Left colon (tissue), 2 donors: ENCODE measurements around the gene MRPL43. TPM values are rescaled to one million over a fixed set of nuclear protein-coding genes. Genes with fewer than 3 reads are reported as not detected.
"Not testable (repeated sequence)": the region's sequence is repeated elsewhere in the genome, so short reads cannot be mapped to it uniquely, and the experiment has no call there.

Experiments
- ATAC-seq: fragments of 200-7000 bp; cut with Tn5 transposase; one replicate; pipeline ENCODE4 v1.9.1; 2020; ENCODE audit warnings: mild to moderate bottlenecking, moderate library complexity
- DNase-seq, 2 donors: peaks; one replicate each; pipeline ENCODE4 v3.0.0-alpha.2; 2020
- intact Hi-C, 2 donors: fragments of 100-400 bp; cut with DNase I in 1 of 2; cut with micrococcal nuclease in 1 of 2; formaldehyde crosslinking; loops; one replicate each; pipeline versions ENCODE4 v1.11.2 to v1.14.0; 2022; cut with DNase I, micrococcal nuclease
- long read RNA-seq: library from polyadenylated mRNA; unstranded; transcript quantifications from one replicate; pipeline ENCODE4 v2.0.0, GENCODE V29; 2021
- total RNA-seq, 2 donors: library from RNA; stranded (reverse); fragmentation: NEBNext Ultra II Directional; extraction: Animal tissue kit (Norgen Biotek cat#: 25700); gene quantifications; one replicate each; pipeline ENCODE4 v1.2.1, GENCODE V29; 2021
- donor health status: DM: no; HTN: no; CAD: no.
- donor health status: DM: yes; HTN: yes; CAD: no.

The MRPL43 gene
- total RNA-seq: 10 to 100 TPM; 66.9 to 69.3 TPM
- long read RNA-seq, transcript MRPL43-203 (3 exons, 1,010 nt): major isoform, 32 of 50 reads
- long read RNA-seq, transcript MRPL43-213 (2 exons, 897 nt): minor isoform, 12 of 50 reads
- long read RNA-seq, partial matches to known transcripts: 1 of 50 reads
- long read RNA-seq, other reads (novel, unspliced or antisense): 4 of 50 reads

DNA sequence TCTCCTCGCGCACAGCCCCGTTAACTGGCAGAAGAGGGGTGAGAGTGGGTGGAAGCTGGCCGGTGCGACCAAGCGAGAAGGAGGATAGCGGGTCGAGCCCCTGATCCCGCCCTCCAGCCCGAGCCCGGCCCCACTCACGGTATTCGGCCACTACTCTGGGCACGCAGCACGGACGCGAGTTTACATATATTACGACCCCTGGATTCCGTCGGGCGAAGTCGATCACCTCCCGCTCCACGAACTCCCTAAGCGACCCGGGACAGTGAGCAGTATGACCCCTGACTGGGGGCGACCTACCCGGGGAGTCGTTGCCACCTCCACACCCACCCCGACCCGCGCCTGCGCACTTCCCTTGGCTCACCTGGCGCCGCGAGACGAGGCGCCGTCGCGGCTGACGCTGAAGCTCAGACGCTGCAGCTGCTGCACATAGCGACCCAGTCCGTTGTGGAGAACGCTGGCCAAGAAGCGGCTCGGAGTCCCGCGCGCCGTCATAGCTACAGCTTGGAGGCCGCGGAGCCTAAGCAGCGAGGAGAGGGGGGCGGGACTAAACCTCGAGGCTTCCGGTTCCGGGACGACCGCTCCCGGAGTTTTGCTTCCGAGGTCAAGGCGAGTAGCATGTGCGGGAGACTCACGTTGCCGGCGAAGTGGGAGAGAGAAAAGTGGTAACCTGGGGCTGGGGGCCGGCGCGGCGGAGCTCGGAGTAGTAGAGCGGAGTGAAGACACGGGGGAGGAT is at the start of gene MRPL43, which contains the start of gene TWNK:
MRPL43 (minus strand) TSS at position 546 of the 733 bp plus-strand sequence; CDS start at position 492, 54 bp downstream.
TWNK (plus strand) TSS at position 592 of the 733 bp plus-strand sequence. CDS start 668 bp downstream, outside the sequence.
- intact Hi-C loops: no loop called here
- ATAC-seq: peak; percentile 80

DNA sequence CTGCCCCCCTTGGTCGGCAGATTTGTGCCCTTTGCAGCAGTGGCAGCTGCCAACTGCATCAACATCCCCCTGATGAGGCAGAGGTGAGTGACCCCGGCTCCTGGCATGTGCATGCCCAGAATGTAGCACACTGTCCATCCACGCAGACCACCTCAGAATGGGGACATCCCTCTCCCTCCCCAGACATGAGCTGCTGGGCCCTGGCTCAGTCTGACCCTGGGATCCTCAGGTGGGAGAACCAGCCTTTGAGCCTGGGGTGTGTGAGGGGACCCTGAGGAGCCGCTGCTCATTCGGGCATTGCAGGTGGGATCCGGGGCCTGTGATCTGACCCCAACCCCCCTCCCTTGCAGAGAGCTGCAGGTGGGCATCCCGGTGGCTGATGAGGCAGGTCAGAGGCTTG is 49.4 kb upstream of the MRPL43 start:
- no peak for ATAC-seq
- intact Hi-C loops: no loop called here
- no peak for DNase-seq

More for the DNA sequence above, at the start of gene MRPL43, which contains the start of gene TWNK:
- peak; percentile 81 to 93 for DNase-seq

DNA sequence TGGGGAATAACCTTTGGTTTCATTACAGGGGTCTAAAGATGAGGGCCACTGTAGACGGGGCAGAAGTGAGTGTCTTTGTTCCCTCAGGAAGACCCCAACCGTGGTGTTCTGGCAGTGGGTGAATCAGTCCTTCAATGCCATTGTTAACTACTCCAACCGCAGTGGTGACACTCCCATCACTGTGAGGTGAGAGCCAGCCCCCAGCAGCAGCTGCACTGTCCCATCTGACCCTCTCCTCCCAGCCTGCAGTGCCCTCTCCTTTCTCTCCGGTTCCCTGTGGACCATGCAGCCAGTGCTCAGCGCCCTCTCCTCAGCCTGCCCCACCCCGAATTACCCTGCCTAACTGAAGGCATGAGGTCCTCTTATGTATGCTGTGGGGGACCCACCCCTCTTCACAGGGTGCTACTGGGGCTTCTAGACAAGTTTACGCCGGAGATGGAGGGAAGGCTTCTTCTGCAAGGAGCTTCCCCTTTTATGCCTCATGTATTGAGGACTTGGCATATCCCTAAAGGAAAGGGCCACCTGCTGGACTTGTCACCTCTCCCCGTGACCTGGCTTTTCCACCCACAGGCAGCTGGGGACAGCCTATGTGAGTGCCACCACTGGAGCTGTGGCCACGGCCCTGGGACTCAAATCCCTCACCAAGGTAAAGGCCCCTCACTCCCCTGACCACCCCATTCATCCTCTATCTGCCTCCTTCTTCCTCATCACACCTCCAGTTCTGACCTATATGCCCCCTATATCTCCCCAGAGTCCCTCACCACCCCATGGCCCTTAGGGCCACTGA is 48.8 kb upstream of the MRPL43 start:
- DNase-seq (no peak), ATAC-seq (no peak)
- intact Hi-C loops: no loop called here

DNA sequence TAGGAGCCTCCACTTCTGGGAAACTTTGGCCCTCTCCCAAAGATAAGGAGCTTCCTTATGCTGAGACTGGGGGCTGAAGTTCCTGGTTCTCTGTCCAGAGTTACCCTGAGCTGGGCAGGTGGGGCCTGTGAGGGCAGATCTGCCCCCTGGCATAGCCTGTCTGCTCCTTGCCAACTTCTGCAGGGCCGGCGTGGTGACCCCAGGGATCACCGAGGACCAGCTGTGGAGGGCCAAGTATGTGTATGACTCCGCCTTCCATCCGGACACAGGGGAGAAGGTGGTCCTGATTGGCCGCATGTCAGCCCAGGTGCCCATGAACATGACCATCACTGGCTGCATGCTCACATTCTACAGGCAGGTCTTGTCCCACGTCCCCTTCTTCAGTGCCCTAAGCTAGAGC is 48.0 kb upstream of the MRPL43 start:
- intact Hi-C loops: no loop called here
- ATAC-seq (no peak), DNase-seq (no peak)

DNA sequence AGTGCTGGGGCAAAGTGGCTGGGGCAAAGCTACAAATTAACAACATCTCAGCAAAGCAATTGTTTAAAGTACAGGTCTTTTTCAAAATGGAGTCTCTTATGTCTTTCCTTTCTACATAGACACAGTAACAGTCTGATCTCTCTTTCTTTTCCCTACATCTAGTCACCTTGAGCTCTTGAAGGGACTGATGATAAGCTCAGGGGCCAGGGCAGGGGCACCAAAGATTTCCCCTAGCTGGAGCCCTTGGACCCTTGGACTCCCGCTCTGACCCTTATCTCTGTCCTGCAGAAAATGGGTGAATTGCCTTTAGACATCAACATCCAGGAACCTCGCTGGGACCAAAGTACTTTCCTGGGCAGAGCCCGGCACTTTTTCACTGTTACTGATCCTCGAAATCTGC is 47.1 kb upstream of the MRPL43 start:
- intact Hi-C loops, ATAC-seq, DNase-seq: not testable (repeated sequence)

DNA sequence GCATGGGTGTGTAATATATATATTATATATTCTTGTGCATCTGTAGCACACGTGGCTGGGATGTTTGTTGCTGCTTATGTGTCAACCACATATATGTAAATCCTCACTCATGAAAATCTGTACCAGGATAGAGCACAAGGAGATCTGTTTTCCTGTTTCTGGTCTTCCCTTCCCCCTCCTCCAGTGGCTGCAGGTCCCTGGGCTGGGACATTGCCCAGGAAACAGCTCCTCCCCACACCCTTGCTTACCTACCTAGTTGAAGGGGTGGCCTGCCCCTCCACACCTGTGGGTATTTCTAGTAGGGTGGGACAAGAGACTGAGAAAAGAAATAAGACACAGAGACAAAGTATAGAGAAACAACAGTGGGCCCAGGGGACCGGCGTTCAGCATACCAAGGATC is 46.0 kb upstream of the MRPL43 start:
- intact Hi-C loops: no loop called here
- ATAC-seq (no peak), DNase-seq (no peak)

DNA sequence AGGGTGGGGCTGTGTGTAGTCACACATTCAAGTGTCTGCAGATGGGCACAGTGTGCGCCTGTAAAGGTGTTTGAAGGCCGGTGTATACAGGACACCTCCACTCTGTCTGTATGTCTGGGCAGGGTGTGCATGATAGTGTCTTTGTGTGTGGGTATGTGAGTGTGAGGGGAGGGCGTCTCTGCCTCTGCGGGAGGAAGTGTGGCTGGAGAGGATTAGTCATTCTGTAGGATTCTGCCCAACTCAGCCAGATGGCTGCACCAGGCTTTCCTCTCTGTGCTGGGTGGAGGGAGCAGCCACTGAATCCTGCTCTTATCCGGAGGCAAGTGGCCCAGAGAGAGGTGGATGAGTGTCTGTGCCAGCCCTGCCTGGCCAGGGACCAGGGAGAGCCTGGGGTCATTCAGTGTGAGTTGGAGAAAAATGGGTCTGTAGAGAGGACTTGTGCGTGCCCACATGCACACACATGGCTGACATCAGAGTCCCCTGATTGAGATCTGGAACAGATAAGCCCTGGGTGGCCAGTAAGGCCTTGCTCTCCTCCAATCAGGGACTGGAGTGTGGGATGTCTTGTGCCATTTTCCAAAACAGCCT is 45.4 kb upstream of the MRPL43 start:
- intact Hi-C loops: no loop called here
- DNase-seq (no peak), ATAC-seq (no peak)

DNA sequence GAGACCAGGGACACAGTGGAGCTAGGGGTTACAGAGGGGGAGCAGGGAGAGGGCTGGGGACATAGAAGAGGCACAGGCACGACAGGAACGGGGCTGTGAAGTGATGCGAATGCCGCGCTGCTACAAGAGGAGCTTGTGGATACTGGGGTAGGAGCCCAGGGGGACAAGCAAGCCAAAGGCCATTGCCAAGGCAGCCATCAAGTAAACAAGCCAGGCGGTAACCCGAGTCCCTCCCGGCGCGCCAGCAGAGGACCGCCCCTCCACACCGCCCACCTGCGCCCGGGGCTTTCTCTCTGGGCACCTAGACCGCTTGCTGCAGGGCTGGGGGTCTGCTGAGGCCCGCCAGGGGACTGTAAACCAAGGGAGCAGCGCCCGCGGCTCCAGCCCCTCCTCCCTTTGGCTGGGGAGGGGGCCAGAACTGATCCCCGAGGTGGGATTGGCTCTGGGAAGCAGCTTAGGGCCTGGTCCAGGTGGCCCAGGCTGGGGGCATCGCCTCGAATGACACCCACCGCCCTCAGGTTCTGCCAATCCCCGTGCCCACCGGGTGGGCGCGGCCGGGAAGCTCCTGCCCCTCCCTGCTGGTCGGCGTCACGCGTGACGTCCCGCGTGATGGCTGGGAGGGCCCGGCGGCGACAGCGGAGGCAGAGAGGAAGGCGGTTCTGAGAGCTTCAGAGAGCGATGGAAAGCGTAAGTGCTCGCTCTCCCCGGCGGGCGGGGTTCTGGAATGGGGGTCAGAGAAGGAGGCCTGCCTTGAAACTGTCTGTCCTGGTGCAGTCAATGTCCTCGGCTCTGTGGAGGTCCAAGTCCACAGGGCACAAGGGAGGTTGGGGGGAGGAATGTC is 44.7 kb upstream of the MRPL43 start:
- ATAC-seq (peak; percentile 56), DNase-seq (peak; percentile 79 to 86)
- intact Hi-C loops: no loop called here

DNA sequence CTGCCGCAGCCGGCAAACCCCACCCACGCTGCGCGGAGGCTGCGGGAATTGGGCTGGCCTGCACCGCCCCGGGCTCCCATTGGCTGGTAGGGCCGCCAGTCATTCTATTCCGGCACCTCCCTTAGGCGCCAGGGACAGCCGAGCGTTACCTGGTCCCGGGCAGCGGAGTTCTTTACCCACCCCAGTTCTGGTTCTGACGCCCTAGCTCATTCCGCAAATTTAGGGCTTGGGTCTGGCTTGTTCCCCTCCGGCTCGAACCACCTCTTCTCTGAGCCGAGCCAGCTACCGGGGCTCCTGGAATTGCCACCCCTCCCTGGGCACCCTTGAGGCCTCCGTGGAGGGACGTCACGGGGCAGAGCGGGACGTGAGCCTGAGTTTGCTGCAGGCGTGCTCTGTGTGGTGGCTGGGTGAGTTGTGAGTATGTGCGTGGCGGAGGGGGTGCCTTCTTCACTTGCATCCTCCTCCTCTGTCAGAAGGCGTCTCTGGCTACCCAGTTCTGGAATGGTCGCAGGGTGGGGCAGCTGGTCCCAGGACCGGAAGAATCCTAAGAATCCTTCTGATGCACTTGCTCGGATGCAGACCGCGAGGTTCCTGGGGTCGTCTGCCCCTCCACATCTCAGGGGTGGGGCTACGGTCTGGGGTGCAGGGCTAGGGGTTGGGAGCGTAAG is 44.0 kb upstream of the MRPL43 start, which contains the start of the genes PDZD7 and SFXN3:
PDZD7 (minus strand) TSS at position 2 of the 668 bp plus-strand sequence. CDS start 910 bp downstream, outside the sequence.
SFXN3 (plus strand) TSS at position 107 of the 668 bp plus-strand sequence. CDS start 3,461 bp downstream, outside the sequence.
- ATAC-seq: peak; percentile 87
- intact Hi-C loops: no loop called here
- peak; percentile 96 to 98 for DNase-seq

DNA sequence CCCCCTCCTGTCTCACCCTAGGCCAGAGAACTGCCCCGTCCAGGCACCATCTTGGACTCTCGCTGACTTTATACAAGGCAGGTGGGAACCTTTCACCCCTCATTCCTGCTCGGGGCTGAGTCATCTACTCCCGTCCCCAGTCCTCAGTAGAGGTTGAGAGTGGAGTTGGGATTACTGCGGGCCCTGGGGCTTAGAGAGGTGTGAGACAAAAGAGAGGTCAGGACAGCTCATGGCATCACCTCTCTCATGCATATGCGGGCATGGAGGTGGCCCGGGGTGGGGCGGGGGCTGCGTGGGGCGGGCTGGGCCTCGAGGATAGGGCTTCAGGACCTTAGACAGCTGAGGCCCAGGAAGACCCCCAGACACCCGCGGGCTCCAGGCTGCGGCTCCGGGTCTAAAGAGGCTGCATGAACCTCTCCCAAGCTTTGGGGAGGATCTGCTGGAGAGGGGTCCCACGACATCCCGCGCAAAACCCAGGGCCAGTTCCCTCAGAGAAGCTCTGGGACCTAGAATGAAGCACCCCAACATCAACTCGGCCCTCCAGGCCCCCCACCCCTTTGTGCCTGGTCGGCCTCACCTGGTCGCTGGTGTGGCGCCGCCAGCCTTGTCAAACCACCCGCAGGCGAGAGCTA is 43.3 kb upstream of the MRPL43 start:
- intact Hi-C loops: no loop called here
- ATAC-seq (no peak), DNase-seq (no peak)

DNA sequence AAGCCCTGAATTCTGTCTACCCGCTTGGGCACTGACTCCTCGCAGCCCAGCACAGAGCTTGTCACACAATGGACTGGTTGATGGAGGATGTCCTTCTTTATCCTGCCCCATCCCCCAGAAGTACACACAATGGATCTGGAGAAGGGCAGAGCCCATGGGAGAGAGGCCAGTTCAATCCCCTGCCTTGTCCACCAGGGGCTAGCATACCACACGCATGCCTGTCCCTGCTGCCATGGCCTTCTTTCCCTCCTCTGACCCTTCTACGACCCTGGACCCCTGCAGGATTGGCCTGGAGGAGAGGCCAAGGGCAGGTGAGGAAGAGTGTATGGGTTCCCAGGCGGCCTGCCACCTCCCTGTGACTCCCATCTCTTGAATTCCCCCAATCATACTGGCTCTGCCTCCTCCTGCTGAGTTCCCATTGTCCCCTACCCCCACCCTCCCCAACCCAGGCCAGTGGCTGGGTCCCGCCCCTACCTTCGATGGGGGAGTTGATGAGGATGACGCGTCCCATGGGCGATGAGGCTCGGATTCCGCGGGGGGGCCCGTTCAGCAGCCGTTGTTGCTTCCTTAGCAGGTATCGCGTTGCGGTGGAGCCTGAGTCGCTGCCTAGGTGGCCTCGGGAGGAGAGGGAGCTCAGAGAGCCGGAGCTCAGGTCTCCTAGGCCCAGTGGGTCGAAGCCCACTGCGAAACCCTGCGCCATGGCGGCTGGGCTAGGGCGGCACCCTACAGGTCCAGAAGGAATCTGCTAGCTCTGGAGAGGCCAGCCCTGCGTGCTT is 42.4 kb upstream of the MRPL43 start:
- intact Hi-C loops: no loop called here
- ATAC-seq (no peak), DNase-seq (no peak)

DNA sequence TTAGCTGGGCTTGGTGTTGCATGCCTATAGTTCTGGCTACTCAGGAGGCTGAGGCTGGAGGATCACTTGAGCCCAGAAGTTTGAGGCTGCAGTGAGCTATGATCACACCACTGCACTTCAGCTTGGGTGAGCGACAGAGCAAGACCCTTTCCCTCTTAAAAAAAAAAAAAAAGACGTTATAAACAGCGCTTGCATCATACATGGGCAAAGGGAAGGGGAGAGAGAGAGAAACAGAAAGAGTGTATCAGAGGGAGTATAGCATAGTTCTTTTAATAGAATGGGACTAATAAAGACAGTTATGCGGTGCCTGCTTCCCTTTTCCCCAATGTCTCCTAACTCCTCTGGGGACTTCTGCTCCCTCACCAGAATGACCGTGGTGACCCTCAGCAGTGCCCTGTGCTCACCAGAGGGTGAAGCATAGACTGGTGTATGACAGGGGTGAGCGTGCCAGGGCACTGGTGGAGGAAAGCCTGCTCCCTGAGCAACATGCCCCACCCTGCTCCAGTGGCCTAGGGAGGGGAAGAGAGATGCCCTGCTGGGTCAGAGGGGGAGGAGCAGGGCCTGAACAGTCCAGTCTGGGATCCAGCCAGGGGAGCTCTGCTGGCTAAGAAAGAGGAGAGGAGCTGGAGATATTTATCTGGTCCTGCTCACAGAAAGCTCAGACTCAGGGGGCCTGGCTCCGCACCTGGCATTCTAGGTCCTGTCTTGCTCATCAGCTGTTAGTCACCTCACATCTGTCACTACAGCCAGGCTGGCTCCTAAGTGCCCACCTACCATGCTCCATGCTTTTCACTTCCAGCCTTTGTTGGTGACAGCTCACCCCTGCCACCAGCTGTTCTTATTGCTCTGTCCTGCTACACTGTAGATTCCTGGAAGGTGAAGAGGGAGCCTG is 41.4 kb upstream of the MRPL43 start:
- DNase-seq: no peak
- no peak for ATAC-seq
- intact Hi-C loops: no loop called here

DNA sequence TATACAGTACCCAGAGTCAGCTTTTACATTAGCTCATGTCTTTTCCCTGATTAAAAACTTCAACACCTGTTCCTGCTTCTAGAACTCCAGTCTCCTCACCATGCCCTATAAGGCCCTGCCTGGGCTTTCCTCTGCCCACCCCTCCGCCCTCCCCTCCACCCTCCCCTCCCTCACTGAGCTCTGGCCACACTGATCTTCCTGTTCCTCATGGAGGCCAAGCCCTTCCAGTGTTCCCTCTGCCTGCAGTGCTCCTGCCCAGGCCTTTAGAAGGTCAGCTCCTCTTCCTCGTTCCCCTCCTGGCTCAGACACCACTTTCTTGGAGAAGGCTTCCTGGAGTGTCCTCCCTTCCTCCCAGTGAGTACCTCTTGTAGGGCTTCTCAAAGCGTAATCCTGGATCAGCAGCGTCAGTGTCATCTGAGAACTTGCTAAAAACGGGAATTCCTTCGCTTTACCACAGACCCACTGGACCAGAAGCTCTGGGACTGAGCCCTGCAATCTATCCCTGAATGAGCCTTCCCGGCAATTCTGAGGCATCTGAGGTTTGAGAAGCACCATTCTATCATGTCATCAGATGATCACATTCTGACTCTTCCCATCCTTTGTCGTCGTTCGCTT is 39.9 kb upstream of the MRPL43 start:
- DNase-seq (no peak), ATAC-seq (no peak)
- intact Hi-C loops: no loop called here

DNA sequence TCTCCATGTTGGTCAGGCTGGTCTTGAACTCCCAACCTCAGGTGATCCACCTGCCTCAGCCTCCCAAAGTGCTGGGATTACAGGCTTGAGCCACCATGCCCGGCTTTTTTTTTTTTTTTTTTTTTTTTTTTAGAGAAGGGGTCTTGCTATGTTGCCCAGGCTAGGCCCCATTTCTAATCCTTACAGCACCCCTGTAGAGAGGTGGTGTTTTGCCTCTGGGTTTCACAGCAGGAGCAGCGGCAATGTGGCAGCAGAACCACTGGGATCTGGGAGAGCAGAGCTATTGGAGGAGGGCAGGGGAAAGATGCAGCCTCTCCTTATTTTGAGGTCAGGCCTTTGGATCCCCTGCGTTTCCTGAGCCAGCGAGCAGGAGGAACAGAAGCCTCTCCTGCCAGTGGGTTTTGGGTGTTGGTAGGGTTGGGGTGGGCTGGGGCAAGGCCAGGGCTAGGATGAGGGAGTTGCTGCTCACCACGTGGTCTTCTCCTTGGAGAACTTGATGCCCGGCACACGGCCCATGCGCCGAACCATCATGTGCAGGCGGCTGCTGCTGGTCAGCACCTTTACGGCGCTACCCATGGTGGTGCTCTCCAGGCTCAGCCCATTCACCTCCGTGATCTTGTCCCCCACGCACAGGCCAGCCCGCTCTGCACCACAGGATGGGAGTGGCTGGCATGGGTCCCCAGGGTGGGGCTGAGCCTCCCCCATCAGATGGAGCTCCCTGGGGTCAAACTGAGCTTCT is 35.8 kb upstream of the MRPL43 start:
- no peak for DNase-seq
- ATAC-seq: no peak
- intact Hi-C loops: no loop called here
